Muscle of leg (tissue), 11 donors: ENCODE data around the gene RAD21L1. TPM values are rescaled to one million over a fixed set of nuclear protein-coding genes. Genes with fewer than 3 reads are reported as not detected.

Experiments used
- DNase-seq: peaks from one replicate; pipeline ENCODE4 v3.0.0; 2013
- H3K27ac ChIP-seq: one replicate; pipeline ENCODE4 v1.5.1; 2013; ENCODE audit warnings: mild to moderate bottlenecking, low read length, control low read depth
- H3K27me3 ChIP-seq: one replicate; pipeline ENCODE4 v1.6.1; 2013; ENCODE audit warnings: low read length; ENCODE audit not compliant: control insufficient read depth, insufficient read depth
- H3K36me3 ChIP-seq: one replicate; pipeline ENCODE4 v1.6.1; 2013; ENCODE audit warnings: low read length; ENCODE audit not compliant: control insufficient read depth, insufficient read depth
- H3K4me1 ChIP-seq: one replicate; pipeline ENCODE4 v1.6.1; 2013; ENCODE audit warnings: low read length; ENCODE audit not compliant: control insufficient read depth, insufficient read depth
- H3K4me3 ChIP-seq: one replicate; pipeline ENCODE4 v1.5.1; 2013; ENCODE audit warnings: low read length, control low read depth
- H3K9me3 ChIP-seq: replicated peaks from 2 replicates; pipeline ENCODE4 v1.6.1; 2013; ENCODE audit warnings: low read depth, low read length; ENCODE audit not compliant: control insufficient read depth
- WGBS: methylation state at CpG from one replicate; pipeline ENCODE4 v1.1.5; 2013; ENCODE audit warnings: missing lambda C conversion rate; ENCODE audit not compliant: insufficient coverage; 5-methylcytosine and 5-hydroxymethylcytosine counted together
- polyA plus RNA-seq, 8 donors: library from polyadenylated mRNA; unstranded; fragments of 120-200 nt; gene quantifications; one replicate each; pipeline versions ENCODE4 v1.2.1 to v1.2.3, GENCODE V29; 2013; ENCODE audit warnings: inconsistent platforms in 1 of 8, low replicate concordance in 1 of 8; ENCODE audit not compliant: insufficient read length in 8 of 8, insufficient read depth in 1 of 8
- total RNA-seq: library from RNA; stranded (reverse); fragments of 120-200 nt; gene quantifications from one replicate; pipeline ENCODE4 v1.2.4, GENCODE V29; 2013

The RAD21L1 gene
- total and polyA plus RNA-seq, 9 donors, result not detected

- Histone ChIP-seq H3K27me3 (no peaks in the 10 kb centered on the region), H3K9me3 (no peaks in the 10 kb centered on the region), H3K27ac (no peak overlapping the region), H3K4me1 (no peaks in the 10 kb centered on the region), H3K4me3 (no peak overlapping the region), H3K36me3 (no peaks in the 10 kb centered on the region)
- no peak for DNase-seq
- 86% methylated on average over 5 of the region's 5 CpGs for whole genome bisulfite sequencing
These were observed 27.1 kb upstream of the RAD21L1 start for GRCh38 chr20:1198751-1199150.

GRCh38 chr20:1199212-1199873 lies 26.5 kb upstream of the RAD21L1 start:
- 61% methylated on average over 5 of the region's 7 CpGs for WGBS
- H3K27ac ChIP-seq, result no peak overlapping the region

GRCh38 chr20:1199964-1200363 lies 25.9 kb upstream of the RAD21L1 start:
- Histone ChIP-seq H3K27me3 (peaks cover 2% of the 10 kb centered on the region), H3K36me3 (no peaks in the 10 kb centered on the region), H3K4me1 (no peaks in the 10 kb centered on the region), H3K4me3 (no peak overlapping the region), H3K9me3 (no peaks in the 10 kb centered on the region), H3K27ac (no peak overlapping the region)
- WGBS, result no CpG with 5 or more reads among the region's 1 CpG
- no peak for DNase-seq

More at GRCh38 chr20:1199212-1199873, 26.5 kb upstream of the RAD21L1 start:
- H3K36me3 ChIP-seq, result no peaks in the 10 kb centered on the region
- no peaks in the 10 kb centered on the region for H3K9me3 ChIP-seq
- DNase-seq, result no peak
- no peaks in the 10 kb centered on the region for H3K4me1 ChIP-seq
- H3K4me3 ChIP-seq, result no peak overlapping the region
- peaks cover 2% of the 10 kb centered on the region for H3K27me3 ChIP-seq

- Histone ChIP-seq H3K4me3 (no peak within 1 kb of the TSS), H3K36me3 (no peaks in the 10 kb centered on the region), H3K27me3 (peaks cover 2% of the 10 kb centered on the region), H3K27ac (peak within 1 kb of the TSS; percentile 47), H3K9me3 (no peaks in the 10 kb centered on the region), H3K4me1 (no peaks in the 10 kb centered on the region)
- 57% methylated on average over 1 of the region's 5 CpGs for WGBS
- DNase-seq, result no peak
These were observed 22.9 kb upstream of the RAD21L1 start, which contains the start of gene C20orf202 for GRCh38 chr20:1202762-1203504. Gene C20orf202, plus strand, starts transcription at chr20:1203454. Its CDS starts 132 bp downstream, at chr20:1203586.

- WGBS, result 80% methylated on average over 1 of the region's 5 CpGs
- Histone ChIP-seq H3K27me3 (peaks cover 4% of the 10 kb centered on the region), H3K9me3 (no peaks in the 10 kb centered on the region), H3K4me3 (no peak overlapping the region), H3K27ac (peak overlapping the region; percentile 47), H3K4me1 (no peaks in the 10 kb centered on the region), H3K36me3 (no peaks in the 10 kb centered on the region)
- DNase-seq, result no peak
These were observed 22.2 kb upstream of the RAD21L1 start for GRCh38 chr20:1203630-1204029.

- H3K27me3 ChIP-seq, result peaks cover 4% of the 10 kb centered on the region
- H3K9me3 ChIP-seq, result no peaks in the 10 kb centered on the region
- peak overlapping the region; percentile 47 for H3K27ac ChIP-seq
- H3K36me3 ChIP-seq, result no peaks in the 10 kb centered on the region
- WGBS, result 68% methylated on average over 4 of the region's 5 CpGs
- DNase-seq, result no peak
- H3K4me3 ChIP-seq, result no peak overlapping the region
- H3K4me1 ChIP-seq, result no peaks in the 10 kb centered on the region
These were observed 21.7 kb upstream of the RAD21L1 start for GRCh38 chr20:1204113-1204512.

GRCh38 chr20:1204576-1204975 lies 21.3 kb upstream of the RAD21L1 start:
- WGBS, result 40% methylated on average over 1 of the region's 2 CpGs
- DNase-seq, result no peak
- Histone ChIP-seq H3K4me3 (no peak overlapping the region), H3K27me3 (peaks cover 4% of the 10 kb centered on the region), H3K4me1 (no peaks in the 10 kb centered on the region), H3K36me3 (no peaks in the 10 kb centered on the region), H3K27ac (peak overlapping the region; percentile 47), H3K9me3 (no peaks in the 10 kb centered on the region)

- no peak overlapping the region for H3K4me3 ChIP-seq
- no peaks in the 10 kb centered on the region for H3K36me3 ChIP-seq
- H3K4me1 ChIP-seq, result no peaks in the 10 kb centered on the region
- WGBS, result 92% methylated on average over 3 of the region's 8 CpGs
- no peak overlapping the region for H3K27ac ChIP-seq
- H3K27me3 ChIP-seq, result peaks cover 4% of the 10 kb centered on the region
- DNase-seq, result no peak
- no peaks in the 10 kb centered on the region for H3K9me3 ChIP-seq
These were observed 20.0 kb upstream of the RAD21L1 start for GRCh38 chr20:1205802-1206201.

- H3K27me3 ChIP-seq, result peaks cover 4% of the 10 kb centered on the region
- no peaks in the 10 kb centered on the region for H3K36me3 ChIP-seq
- no peaks in the 10 kb centered on the region for H3K4me1 ChIP-seq
- no peak overlapping the region for H3K4me3 ChIP-seq
- H3K27ac ChIP-seq, result peak overlapping the region; percentile 56
- H3K9me3 ChIP-seq, result no peaks in the 10 kb centered on the region
- 44% methylated on average over 9 of the region's 19 CpGs for WGBS
- no peak for DNase-seq
These were observed 19.3 kb upstream of the RAD21L1 start for GRCh38 chr20:1206366-1207148.

GRCh38 chr20:1207293-1207878 lies 18.5 kb upstream of the RAD21L1 start:
- Histone ChIP-seq H3K27ac (peak overlapping the region; percentile 38), H3K4me1 (no peaks in the 10 kb centered on the region), H3K27me3 (peaks cover 8% of the 10 kb centered on the region), H3K36me3 (no peaks in the 10 kb centered on the region), H3K9me3 (no peaks in the 10 kb centered on the region), H3K4me3 (no peak overlapping the region)
- DNase-seq, result no peak
- no CpG with 5 or more reads among the region's 3 CpGs for WGBS
